IPS DF 19.7 (cell line): ENCODE data around the gene PGAP1.

Experiments
- DNase-seq: peaks from one replicate; pipeline ENCODE4 v3.0.0-alpha.2; 2013; ENCODE audit warnings: low read depth, low spot score

The PGAP1 gene

GRCh38 chr2:196926562-196927375 is at the start of gene PGAP1:
TSS of gene PGAP1 (minus strand) at chr2:196926707. CDS start at chr2:196926616, 91 bp downstream.
- DNase-seq, result peak; percentile 75

DNA sequence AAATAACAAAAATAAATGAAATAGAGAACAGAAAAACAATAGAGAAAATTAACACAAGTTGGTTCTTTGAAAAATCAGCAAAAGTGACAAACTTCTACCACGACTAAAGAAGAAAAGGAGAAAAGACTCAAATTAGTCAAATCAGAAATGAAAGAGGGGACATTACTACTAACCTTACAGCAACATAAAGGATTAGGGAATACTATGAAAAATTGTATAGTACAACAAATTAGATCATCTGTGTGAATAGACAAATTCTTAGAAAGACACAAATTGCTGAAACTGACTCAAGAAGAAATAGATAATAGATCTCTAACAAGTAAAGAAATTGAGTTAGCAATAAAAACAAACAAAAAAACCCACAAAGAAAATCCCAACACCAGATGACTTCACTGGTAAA is 48.5 kb upstream of the PGAP1 start:
- DNase-seq, result no peak

GRCh38 chr2:196971574-196972279 is 45.2 kb upstream of the PGAP1 start:
- no peak for DNase-seq

GRCh38 chr2:196970099-196970498 is 43.6 kb upstream of the PGAP1 start:
- DNase-seq, result no peak

DNA sequence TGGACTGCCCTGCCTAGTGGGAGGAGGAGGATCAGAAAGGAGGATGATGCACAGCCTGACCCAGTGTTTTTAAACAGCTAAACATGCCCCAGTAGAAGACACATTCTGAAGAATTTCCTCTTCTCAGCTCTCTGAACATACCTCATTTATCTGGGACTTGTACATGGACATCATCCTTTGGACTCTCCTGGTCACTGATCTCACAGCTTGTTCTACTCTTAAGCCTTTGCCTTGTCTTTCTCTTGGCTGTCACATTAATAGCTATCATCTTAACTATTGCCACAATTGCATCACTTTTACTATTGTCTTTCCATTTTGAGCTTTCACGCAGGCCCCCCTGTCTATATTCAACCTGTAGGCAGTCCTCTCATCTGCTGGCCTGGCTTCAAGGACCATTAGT is 42.0 kb upstream of the PGAP1 start:
- no peak for DNase-seq

- DNase-seq, result no peak
Measured at GRCh38 chr2:196967775-196968174, 41.3 kb upstream of the PGAP1 start.

GRCh38 chr2:196967116-196967515 is 40.6 kb upstream of the PGAP1 start:
- no peak for DNase-seq

- DNase-seq, result no peak
Measured at GRCh38 chr2:196966061-196966460, 39.6 kb upstream of the PGAP1 start.

- no peak for DNase-seq
Measured at GRCh38 chr2:196965651-196966050, 39.1 kb upstream of the PGAP1 start.

GRCh38 chr2:196963961-196964360 is 37.5 kb upstream of the PGAP1 start:
- DNase-seq, result no peak

DNA sequence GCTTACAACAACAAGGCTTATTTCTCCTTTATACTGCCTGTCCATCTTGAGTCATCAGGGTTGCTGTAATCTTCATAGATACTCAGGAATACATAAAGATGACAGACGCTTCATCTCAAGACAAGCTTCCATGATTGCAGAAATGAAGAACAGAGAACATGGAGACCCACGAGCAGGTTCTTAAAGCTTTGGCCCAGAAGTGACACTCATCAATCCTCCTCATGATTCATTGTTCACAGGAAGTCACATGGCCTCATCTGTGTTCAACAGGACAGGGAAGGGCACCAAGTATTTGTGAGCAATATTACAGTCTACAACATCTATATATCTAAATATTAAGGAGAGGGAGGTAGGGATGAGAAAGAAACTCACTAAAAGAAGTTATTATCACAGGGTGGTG is 36.5 kb upstream of the PGAP1 start:
- DNase-seq, result no peak

DNA sequence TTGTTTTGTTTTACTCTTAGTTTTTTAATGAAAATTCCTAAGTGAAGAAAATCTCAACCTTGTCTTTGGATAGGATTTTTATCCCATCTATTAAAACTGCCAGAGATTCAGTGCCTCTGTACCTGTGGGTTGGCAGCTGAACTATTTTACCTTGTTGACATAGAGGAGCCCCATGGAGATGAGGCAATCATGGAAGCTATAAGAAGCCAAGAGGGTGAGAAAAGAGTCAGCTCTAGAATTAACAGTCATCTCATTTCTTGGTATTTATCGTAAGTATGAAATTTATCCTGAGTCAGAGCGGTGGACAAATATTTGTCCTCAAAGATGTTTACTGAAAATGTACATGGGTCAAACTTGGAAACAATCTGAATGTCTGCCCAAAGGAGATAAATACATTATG is 35.8 kb upstream of the PGAP1 start:
- no peak for DNase-seq

GRCh38 chr2:196961889-196962288 is 35.4 kb upstream of the PGAP1 start:
- no peak for DNase-seq

- DNase-seq, result no peak
Measured at GRCh38 chr2:196959734-196960338, 33.3 kb upstream of the PGAP1 start.

DNA sequence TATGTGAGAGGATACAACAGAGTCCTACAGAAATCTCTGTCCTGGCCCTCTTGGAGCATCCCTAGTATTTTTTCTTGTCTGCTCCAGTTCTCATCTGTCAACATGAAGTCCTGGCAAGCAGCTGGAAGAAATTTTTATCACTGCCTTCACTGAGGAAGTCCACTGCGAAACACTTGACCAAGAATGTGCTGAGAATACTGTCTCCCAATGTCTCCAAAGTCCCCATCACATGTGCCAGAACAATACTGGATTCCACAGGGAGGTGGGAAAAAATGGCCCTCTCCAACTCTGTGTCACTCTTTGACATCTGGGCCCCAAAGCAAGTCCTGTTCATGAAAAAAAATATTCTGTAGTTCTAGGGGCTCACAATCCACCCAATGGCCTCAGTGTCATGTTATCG is 32.8 kb upstream of the PGAP1 start:
- DNase-seq, result no peak

GRCh38 chr2:196957881-196958525 is 31.5 kb upstream of the PGAP1 start:
- DNase-seq, result no peak

- no peak for DNase-seq
Measured at GRCh38 chr2:196957442-196957841, 30.9 kb upstream of the PGAP1 start.

GRCh38 chr2:196956069-196956468 is 29.6 kb upstream of the PGAP1 start:
- no peak for DNase-seq

DNA sequence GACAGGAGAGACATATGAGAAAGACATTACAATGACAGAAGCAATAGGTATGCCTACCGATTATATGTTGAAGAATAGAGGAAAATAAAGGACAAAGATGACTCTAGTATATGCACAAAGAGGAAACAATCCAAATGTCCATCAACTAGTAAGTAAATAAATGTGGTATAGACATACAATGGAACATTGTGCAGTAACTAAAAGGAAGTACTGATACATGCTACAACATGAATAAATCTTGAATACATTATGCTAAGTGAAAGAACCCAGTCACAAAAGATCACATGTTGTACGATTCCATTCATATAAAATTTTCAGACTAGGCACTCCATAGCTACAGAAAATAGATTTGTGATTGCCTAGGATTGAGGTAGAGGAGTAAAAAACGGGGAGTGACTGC is 28.5 kb upstream of the PGAP1 start:
- DNase-seq, result no peak

DNA sequence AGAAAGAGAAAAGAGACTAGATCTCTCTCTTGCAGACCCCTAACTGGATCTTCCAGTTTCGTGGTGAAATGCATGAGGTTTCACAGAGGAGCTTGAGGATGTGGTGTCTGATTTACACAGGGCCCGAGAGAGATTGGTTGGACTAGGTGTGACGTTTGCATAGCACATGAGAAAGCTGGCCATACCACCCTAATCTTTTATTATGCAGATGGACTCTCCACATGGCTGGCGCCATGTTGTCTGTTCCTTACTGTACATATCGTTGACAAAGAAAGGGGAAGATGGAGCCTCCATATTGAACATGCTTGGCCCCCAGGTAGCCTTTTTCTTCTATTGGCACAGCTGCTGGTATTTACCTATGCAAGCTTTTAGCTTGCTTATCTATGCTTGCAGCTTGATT is 27.5 kb upstream of the PGAP1 start:
- no peak for DNase-seq

GRCh38 chr2:196952936-196953335 is 26.4 kb upstream of the PGAP1 start:
- DNase-seq, result no peak

GRCh38 chr2:196951973-196952372 is 25.5 kb upstream of the PGAP1 start:
- DNase-seq, result no peak
